ENCODE data around the gene OR8J3. TPM values are rescaled to one million over a fixed set of nuclear protein-coding genes. Genes with fewer than 3 reads are reported as not detected.

Gene OR8J3
- total RNA-seq, 3 donors from 2014 or later: not detected

- Histone ChIP-seq H3K36me3 (peaks cover 3% of the 10 kb centered on the region), H3K4me1 (no peaks in the 10 kb centered on the region), H3K27ac (no peak within 1 kb of the TSS), H3K4me3 (no peak within 1 kb of the TSS), H3K27me3 (no peaks in the 10 kb centered on the region), H3K9me3 (no peaks in the 10 kb centered on the region)
- intact Hi-C loops (cut with DNase I; ENCODE audit: low total_unique reads): no loop called here
- no peak for DNase-seq (ENCODE audit: low spot score in 2 of 2)
- TF ChIP-seq POLR2AphosphoS5 (IDR thresholded peaks at IDR 0.05): no peak
- TF ChIP-seq POLR2A (IDR thresholded peaks at IDR 0.05): no peak
Measured at GRCh38 chr11:56093008-56093407, 47.0 kb downstream of the OR8J3 start, which contains the start of gene OR8I2. Gene OR8I2 (plus strand): TSS chr11:56093308. CDS start chr11:56093308, 0 bp downstream.

GRCh38 chr11:56089697-56090096 is 50.3 kb downstream of the OR8J3 start:
- TF ChIP-seq POLR2AphosphoS5 (IDR thresholded peaks at IDR 0.05) (no peak), POLR2A (IDR thresholded peaks at IDR 0.05) (no peak)
- Histone ChIP-seq H3K27me3 (no peaks in the 10 kb centered on the region), H3K9me3 (no peaks in the 10 kb centered on the region), H3K4me3 (no peak overlapping the region), H3K27ac (no peak overlapping the region), H3K4me1 (no peaks in the 10 kb centered on the region), H3K36me3 (peaks cover 3% of the 10 kb centered on the region)
- intact Hi-C loops (cut with DNase I; ENCODE audit: low total_unique reads): no loop called here
- DNase-seq (ENCODE audit: low spot score in 2 of 2): no peak

Other genes starting within 250 kb of the OR8J3 start
- gene OR5W2, start 225.6 kb downstream of the OR8J3 start, total RNA-seq: not detected
- gene OR5I1, start 203.8 kb downstream of the OR8J3 start, total RNA-seq: not detected
- not detected for gene OR10AG1, start 170.3 kb downstream of the OR8J3 start, total RNA-seq
- not detected for gene OR5F1, start 145.6 kb downstream of the OR8J3 start, total RNA-seq
- gene OR5AS1, start 112.5 kb downstream of the OR8J3 start, total RNA-seq: not detected
- gene OR8I2, start 46.9 kb downstream of the OR8J3 start, total RNA-seq: not detected
- gene OR8H2, start 36.5 kb downstream of the OR8J3 start, total RNA-seq: not detected
- gene OR8H3, start 17.8 kb downstream of the OR8J3 start, total RNA-seq: not detected
- gene OR8K5, start 20.1 kb upstream of the OR8J3 start, total RNA-seq: not detected
- not detected for gene OR5J2, start 36.4 kb upstream of the OR8J3 start, total RNA-seq
- gene OR5T2, start 94.1 kb upstream of the OR8J3 start, total RNA-seq: not detected
- not detected for gene OR5T3, start 112.1 kb upstream of the OR8J3 start, total RNA-seq
- gene OR5T1, start 134.0 kb upstream of the OR8J3 start, total RNA-seq: not detected
- not detected for gene OR8H1, start 152.1 kb upstream of the OR8J3 start, total RNA-seq
- gene OR8K3, start 174.9 kb upstream of the OR8J3 start, total RNA-seq: not detected
- not detected for gene OR8K1, start 205.8 kb upstream of the OR8J3 start, total RNA-seq
- not detected for gene OR8J1, start 214.1 kb upstream of the OR8J3 start, total RNA-seq
- gene OR8U1, start 235.4 kb upstream of the OR8J3 start, total RNA-seq: not detected